Measurements from ENCODE around the gene PARP9. TPM values are rescaled to one million over a fixed set of nuclear protein-coding genes. Genes with fewer than 3 reads are reported as not detected.

Gene PARP9
- total and polyA plus RNA-seq, 10 of the 15 experiments (the other 5 are each of a cell fraction or from before 2014, with no cell fraction given) = 34.0 to 122 (median 46.1) TPM

DNA sequence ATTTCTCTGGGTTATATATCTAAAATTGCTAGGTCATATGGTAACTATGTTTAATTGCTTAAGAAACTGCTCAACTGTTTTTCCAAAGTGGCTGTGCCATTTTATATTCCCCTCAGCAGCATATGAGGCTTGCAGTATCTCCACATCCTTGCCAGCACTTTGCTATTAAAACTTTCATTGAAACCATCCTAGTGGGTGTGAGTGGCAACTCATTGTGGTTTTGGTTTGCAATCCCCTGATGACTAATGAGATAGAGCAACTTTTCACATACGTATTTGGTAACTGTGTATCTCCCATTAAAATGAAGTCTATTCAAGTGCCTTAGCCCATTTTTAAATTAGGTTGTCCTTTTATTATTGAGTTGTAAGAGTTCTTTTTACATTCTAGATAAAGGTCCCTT is 66.7 kb downstream of the PARP9 start (continued):
- peak; percentile 63 to 72; a peak in 2 of 4 replicates for TF ChIP-seq IKZF2 (IDR thresholded peaks at IDR 0.05)
- TF ChIP-seq MTA2 (IDR thresholded peaks at IDR 0.05; ENCODE audit: low read depth) = peak; percentile 95
- no peak for TF ChIP-seq BMI1 (IDR thresholded peaks at IDR 0.05; ENCODE audit: borderline replicate concordance)
- TF ChIP-seq NR2F1 (conservative IDR thresholded peaks at IDR 0.05) = no peak
- TF ChIP-seq, protein P1, sequence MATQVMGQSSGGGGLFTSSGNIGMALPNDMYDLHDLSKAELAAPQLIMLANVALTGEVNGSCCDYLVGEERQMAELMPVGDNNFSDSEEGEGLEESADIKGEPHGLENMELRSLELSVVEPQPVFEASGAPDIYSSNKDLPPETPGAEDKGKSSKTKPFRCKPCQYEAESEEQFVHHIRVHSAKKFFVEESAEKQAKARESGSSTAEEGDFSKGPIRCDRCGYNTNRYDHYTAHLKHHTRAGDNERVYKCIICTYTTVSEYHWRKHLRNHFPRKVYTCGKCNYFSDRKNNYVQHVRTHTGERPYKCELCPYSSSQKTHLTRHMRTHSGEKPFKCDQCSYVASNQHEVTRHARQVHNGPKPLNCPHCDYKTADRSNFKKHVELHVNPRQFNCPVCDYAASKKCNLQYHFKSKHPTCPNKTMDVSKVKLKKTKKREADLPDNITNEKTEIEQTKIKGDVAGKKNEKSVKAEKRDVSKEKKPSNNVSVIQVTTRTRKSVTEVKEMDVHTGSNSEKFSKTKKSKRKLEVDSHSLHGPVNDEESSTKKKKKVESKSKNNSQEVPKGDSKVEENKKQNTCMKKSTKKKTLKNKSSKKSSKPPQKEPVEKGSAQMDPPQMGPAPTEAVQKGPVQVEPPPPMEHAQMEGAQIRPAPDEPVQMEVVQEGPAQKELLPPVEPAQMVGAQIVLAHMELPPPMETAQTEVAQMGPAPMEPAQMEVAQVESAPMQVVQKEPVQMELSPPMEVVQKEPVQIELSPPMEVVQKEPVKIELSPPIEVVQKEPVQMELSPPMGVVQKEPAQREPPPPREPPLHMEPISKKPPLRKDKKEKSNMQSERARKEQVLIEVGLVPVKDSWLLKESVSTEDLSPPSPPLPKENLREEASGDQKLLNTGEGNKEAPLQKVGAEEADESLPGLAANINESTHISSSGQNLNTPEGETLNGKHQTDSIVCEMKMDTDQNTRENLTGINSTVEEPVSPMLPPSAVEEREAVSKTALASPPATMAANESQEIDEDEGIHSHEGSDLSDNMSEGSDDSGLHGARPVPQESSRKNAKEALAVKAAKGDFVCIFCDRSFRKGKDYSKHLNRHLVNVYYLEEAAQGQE (IDR thresholded peaks at IDR 0.05; ENCODE audit: low read depth, low read length) = no peak
- TF ChIP-seq SMAD5 (IDR thresholded peaks at IDR 0.05; ENCODE audit: low read depth) = no peak
- TF ChIP-seq, protein P2, sequence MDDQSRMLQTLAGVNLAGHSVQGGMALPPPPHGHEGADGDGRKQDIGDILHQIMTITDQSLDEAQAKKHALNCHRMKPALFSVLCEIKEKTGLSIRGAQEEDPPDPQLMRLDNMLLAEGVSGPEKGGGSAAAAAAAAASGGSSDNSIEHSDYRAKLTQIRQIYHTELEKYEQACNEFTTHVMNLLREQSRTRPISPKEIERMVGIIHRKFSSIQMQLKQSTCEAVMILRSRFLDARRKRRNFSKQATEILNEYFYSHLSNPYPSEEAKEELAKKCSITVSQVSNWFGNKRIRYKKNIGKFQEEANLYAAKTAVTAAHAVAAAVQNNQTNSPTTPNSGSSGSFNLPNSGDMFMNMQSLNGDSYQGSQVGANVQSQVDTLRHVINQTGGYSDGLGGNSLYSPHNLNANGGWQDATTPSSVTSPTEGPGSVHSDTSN (IDR thresholded peaks at IDR 0.05; ENCODE audit: insufficient replicate concordance, low read depth, low read length) = no peak
- TF ChIP-seq, protein P3, sequence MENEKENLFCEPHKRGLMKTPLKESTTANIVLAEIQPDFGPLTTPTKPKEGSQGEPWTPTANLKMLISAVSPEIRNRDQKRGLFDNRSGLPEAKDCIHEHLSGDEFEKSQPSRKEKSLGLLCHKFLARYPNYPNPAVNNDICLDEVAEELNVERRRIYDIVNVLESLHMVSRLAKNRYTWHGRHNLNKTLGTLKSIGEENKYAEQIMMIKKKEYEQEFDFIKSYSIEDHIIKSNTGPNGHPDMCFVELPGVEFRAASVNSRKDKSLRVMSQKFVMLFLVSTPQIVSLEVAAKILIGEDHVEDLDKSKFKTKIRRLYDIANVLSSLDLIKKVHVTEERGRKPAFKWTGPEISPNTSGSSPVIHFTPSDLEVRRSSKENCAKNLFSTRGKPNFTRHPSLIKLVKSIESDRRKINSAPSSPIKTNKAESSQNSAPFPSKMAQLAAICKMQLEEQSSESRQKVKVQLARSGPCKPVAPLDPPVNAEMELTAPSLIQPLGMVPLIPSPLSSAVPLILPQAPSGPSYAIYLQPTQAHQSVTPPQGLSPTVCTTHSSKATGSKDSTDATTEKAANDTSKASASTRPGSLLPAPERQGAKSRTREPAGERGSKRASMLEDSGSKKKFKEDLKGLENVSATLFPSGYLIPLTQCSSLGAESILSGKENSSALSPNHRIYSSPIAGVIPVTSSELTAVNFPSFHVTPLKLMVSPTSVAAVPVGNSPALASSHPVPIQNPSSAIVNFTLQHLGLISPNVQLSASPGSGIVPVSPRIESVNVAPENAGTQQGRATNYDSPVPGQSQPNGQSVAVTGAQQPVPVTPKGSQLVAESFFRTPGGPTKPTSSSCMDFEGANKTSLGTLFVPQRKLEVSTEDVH (IDR thresholded peaks at IDR 0.05; ENCODE audit: low read depth, partially characterized antibody) = no peak
- no peak for TF ChIP-seq MYB (IDR thresholded peaks at IDR 0.05; ENCODE audit: borderline replicate concordance, low read depth, low read length)
- TF ChIP-seq, protein P4, sequence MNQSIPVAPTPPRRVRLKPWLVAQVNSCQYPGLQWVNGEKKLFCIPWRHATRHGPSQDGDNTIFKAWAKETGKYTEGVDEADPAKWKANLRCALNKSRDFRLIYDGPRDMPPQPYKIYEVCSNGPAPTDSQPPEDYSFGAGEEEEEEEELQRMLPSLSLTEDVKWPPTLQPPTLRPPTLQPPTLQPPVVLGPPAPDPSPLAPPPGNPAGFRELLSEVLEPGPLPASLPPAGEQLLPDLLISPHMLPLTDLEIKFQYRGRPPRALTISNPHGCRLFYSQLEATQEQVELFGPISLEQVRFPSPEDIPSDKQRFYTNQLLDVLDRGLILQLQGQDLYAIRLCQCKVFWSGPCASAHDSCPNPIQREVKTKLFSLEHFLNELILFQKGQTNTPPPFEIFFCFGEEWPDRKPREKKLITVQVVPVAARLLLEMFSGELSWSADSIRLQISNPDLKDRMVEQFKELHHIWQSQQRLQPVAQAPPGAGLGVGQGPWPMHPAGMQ (IDR thresholded peaks at IDR 0.05; ENCODE audit: borderline replicate concordance) = no peak
- TF ChIP-seq ZZZ3 (IDR thresholded peaks at IDR 0.05; ENCODE audit: control insufficient read depth, insufficient read length, low read depth) = no peak
- peak; percentile 45; the same call in 1 of the 2 replicates for TF ChIP-seq CREM (IDR thresholded peaks at IDR 0.05; ENCODE audit: low read depth)
- no peak for TF ChIP-seq SIN3A (IDR thresholded peaks at IDR 0.05; ENCODE audit: low read depth, low read length)
- TF ChIP-seq, protein P5, sequence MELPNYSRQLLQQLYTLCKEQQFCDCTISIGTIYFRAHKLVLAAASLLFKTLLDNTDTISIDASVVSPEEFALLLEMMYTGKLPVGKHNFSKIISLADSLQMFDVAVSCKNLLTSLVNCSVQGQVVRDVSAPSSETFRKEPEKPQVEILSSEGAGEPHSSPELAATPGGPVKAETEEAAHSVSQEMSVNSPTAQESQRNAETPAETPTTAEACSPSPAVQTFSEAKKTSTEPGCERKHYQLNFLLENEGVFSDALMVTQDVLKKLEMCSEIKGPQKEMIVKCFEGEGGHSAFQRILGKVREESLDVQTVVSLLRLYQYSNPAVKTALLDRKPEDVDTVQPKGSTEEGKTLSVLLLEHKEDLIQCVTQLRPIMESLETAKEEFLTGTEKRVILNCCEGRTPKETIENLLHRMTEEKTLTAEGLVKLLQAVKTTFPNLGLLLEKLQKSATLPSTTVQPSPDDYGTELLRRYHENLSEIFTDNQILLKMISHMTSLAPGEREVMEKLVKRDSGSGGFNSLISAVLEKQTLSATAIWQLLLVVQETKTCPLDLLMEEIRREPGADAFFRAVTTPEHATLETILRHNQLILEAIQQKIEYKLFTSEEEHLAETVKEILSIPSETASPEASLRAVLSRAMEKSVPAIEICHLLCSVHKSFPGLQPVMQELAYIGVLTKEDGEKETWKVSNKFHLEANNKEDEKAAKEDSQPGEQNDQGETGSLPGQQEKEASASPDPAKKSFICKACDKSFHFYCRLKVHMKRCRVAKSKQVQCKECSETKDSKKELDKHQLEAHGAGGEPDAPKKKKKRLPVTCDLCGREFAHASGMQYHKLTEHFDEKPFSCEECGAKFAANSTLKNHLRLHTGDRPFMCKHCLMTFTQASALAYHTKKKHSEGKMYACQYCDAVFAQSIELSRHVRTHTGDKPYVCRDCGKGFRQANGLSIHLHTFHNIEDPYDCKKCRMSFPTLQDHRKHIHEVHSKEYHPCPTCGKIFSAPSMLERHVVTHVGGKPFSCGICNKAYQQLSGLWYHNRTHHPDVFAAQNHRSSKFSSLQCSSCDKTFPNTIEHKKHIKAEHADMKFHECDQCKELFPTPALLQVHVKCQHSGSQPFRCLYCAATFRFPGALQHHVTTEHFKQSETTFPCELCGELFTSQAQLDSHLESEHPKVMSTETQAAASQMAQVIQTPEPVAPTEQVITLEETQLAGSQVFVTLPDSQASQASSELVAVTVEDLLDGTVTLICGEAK (IDR thresholded peaks at IDR 0.05; ENCODE audit: borderline replicate concordance) = no peak
- TF ChIP-seq CBX3 (IDR thresholded peaks at IDR 0.05; ENCODE audit: borderline replicate concordance, low read depth) = no peak
- no peak for TF ChIP-seq ZNF217 (IDR thresholded peaks at IDR 0.05)

Data from GM12878 (cell line).